Parathyroid adenoma (tissue), 2 donors: ENCODE results near the gene S100PBP.

Experiments
- H2AFZ ChIP-seq: fragments of 300-600 bp; sonication (generic); one replicate; pipeline ENCODE4 v1.7.0; 2017; ENCODE audit warnings: antibody characterized with exemption, mild to moderate bottlenecking
- H3K27ac ChIP-seq: fragments of 300-600 bp; sonication (generic); one replicate; pipeline ENCODE4 v1.7.0; 2017
- H3K27me3 ChIP-seq: fragments of 300-600 bp; sonication (generic); one replicate; pipeline ENCODE4 v1.7.0; 2017; ENCODE audit warnings: low read length; ENCODE audit not compliant: control insufficient read depth, insufficient read depth
- H3K36me3 ChIP-seq: fragments of 300-600 bp; sonication (generic); one replicate; pipeline ENCODE4 v1.7.0; 2017; ENCODE audit warnings: low read length; ENCODE audit not compliant: control insufficient read depth, insufficient read depth
- H3K4me1 ChIP-seq: fragments of 300-600 bp; sonication (generic); one replicate; pipeline ENCODE4 v1.7.0; 2017; ENCODE audit warnings: control low read depth
- H3K4me2 ChIP-seq: fragments of 300-600 bp; sonication (generic); one replicate; pipeline ENCODE4 v1.7.0; 2017; ENCODE audit warnings: low read length
- H3K4me3 ChIP-seq: fragments of 300-600 bp; sonication (generic); one replicate; pipeline ENCODE4 v1.7.0; 2017; ENCODE audit warnings: low read depth, low read length
- H3K79me2 ChIP-seq: fragments of 300-600 bp; sonication (generic); one replicate; pipeline ENCODE4 v1.7.0; 2017; ENCODE audit warnings: control low read depth
- H3K9ac ChIP-seq: fragments of 300-600 bp; sonication (generic); one replicate; pipeline ENCODE4 v1.7.0; 2017; ENCODE audit warnings: mild to moderate bottlenecking
- H3K9me3 ChIP-seq: fragments of 300-600 bp; sonication (generic); one replicate; pipeline ENCODE4 v1.7.0; 2017; ENCODE audit warnings: low read length; ENCODE audit not compliant: control insufficient read depth
- TF ChIP-seq, protein P1 (sequence below): fragments of 300-600 bp; sonication (generic); IDR thresholded peaks from one replicate; pipeline ENCODE4 v1.7.0; 2017; ENCODE audit warnings: antibody characterized with exemption, mild to moderate bottlenecking
- donor health status: primary hyperparathyroidism.

Gene S100PBP

DNA sequence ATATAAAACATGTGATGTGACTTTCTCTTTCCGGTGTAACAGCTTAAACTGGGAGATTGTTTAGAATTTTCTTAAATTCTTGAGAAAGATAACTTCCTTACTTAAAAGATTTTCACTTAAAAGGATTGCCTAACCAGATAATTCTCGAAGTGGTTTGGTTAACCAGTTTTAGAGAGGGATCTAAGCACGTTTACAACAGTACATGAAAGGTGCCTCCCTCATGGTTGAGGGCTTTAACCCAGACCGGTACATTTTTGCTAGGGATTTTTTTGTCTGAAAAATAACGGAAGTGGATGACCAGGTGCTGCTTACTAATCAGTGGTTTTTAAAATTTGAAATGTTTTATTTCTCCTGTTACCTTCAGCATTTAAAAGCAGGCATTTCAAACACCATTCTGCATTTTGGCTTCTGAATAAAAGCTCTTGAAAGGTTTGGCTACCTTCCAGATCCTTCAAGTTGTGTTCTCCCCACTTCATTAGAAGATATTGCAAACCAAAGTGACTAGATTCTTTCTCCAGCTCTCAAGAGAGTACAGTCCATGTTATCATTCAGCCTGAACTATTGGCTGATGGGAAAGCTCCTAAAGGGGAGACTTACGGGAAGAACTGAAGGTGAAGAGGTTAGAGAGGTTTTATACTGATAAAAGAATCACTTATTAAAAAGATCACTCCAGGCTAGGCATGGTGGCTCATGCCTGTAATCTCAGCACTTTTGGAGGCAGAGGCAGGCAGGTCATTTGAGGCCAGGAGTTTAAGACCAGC is 12.8 kb downstream of the S100PBP start:
- Histone ChIP-seq H3K27ac (no peak overlapping the region), H3K4me1 (no peaks in the 10 kb centered on the region), H3K4me2 (no peak overlapping the region), H3K9me3 (no peaks in the 10 kb centered on the region), H3K36me3 (no peaks in the 10 kb centered on the region), H3K9ac (no peak overlapping the region), H2AFZ (no peak overlapping the region), H3K4me3 (no peak overlapping the region), H3K79me2 (no peaks in the 10 kb centered on the region), H3K27me3 (no peaks in the 10 kb centered on the region)
- TF ChIP-seq, protein P1, sequence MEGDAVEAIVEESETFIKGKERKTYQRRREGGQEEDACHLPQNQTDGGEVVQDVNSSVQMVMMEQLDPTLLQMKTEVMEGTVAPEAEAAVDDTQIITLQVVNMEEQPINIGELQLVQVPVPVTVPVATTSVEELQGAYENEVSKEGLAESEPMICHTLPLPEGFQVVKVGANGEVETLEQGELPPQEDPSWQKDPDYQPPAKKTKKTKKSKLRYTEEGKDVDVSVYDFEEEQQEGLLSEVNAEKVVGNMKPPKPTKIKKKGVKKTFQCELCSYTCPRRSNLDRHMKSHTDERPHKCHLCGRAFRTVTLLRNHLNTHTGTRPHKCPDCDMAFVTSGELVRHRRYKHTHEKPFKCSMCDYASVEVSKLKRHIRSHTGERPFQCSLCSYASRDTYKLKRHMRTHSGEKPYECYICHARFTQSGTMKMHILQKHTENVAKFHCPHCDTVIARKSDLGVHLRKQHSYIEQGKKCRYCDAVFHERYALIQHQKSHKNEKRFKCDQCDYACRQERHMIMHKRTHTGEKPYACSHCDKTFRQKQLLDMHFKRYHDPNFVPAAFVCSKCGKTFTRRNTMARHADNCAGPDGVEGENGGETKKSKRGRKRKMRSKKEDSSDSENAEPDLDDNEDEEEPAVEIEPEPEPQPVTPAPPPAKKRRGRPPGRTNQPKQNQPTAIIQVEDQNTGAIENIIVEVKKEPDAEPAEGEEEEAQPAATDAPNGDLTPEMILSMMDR, result no peak

DNA sequence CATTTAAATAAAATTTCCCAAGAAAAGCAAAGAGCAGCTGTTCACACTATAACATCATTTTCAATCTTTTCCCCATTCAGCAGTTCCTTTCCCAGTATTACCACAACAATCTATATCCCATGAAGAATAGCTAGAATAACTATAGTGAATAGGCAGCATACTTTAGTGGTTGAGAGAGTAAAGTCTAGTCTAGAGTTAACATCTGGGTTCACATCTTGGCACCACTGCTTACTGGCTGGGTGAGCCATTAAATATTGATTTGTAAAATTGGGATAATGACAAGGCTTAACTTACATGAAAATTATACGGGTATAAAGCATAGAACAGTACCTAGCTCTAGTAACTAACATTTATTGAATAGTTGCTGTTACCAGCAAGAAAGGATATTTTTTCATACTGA is 14.4 kb downstream of the S100PBP start:
- Histone ChIP-seq H3K27me3 (no peaks in the 10 kb centered on the region), H3K4me2 (no peak overlapping the region)

DNA sequence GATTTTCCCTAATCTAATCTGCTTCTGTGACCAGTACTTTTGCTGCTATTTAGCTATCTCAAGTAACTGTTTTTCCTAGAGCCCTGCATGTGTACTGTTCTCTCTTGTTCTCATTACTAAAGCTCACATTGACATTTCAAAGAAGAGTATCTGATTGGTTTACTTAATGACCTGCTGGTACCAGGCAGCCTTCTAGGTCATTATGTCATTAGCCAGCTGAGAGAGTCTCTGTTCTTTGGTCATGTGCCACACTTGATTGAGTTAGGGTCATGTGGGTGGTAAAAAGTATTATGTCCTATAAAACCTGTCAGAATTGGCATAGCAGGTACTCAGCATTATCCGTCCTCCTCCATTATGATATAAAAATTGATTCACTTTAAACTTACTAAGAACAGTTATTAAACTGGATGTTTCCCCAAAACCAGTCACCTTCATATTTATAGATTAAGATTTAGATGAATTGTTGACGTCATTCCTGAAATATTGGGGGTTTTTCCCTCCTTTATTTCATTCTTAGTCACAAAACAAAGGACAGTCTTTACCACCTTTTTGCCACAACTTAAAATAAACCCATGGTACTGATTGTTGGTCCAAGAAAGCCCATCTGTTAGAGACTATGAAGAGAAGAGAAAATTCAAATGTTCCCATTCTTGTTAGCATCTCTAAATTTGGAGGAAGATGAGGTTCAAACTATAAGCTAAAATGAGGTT is 31.1 kb downstream of the S100PBP start:
- Histone ChIP-seq H3K4me2 (no peak overlapping the region), H3K9me3 (no peaks in the 10 kb centered on the region), H3K79me2 (no peaks in the 10 kb centered on the region), H3K9ac (no peak overlapping the region), H3K4me3 (no peak overlapping the region), H3K27me3 (no peaks in the 10 kb centered on the region), H3K4me1 (no peaks in the 10 kb centered on the region), H2AFZ (no peak overlapping the region), H3K27ac (no peak overlapping the region), H3K36me3 (no peaks in the 10 kb centered on the region)
- TF ChIP-seq, protein P1, result no peak

More for the DNA sequence above, 14.4 kb downstream of the S100PBP start:
- Histone ChIP-seq H3K9ac (no peak overlapping the region), H2AFZ (no peak overlapping the region), H3K4me1 (no peaks in the 10 kb centered on the region), H3K27ac (no peak overlapping the region), H3K9me3 (no peaks in the 10 kb centered on the region), H3K4me3 (no peak overlapping the region), H3K79me2 (no peaks in the 10 kb centered on the region), H3K36me3 (no peaks in the 10 kb centered on the region)
- TF ChIP-seq, protein P1, result no peak

DNA sequence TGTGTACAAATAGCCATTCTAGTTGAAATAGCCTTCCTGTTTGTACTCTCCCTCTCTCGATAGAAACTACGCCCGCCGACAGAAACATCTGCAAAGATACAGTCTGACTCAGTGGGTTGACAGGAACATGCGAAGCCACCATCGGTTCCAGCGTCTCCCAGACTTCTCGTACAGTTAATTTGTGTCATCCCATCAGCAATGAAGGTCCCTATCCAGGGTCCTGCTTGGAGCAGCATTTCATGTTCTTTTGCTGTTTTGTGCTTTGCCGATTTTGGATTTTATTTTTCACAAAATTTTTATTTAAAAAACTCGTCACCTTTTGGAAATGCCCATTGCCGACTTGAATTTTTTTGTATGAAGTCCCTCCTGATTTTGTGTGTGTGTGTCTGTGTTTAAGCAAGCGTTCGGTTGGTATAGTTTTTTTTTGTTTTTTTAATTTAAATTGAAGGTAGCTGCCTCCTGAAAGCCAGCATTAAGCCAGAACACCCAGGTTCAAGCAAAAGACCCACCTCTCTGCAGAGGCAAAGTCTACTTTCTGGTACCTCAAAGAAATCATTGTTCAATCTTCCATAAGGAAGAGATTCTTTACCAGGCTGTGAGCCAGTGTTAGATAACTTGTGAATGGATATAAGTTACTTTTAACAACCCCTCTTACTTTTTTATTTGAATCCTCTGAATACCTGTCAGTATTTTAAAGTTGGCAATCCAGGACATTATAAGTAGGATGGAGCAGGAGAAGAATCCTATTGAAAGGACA is 38.6 kb downstream of the S100PBP start:
- TF ChIP-seq, protein P1, result no peak
- no peak overlapping the region for H3K9ac ChIP-seq
- H2AFZ ChIP-seq, result no peak overlapping the region
- no peaks in the 10 kb centered on the region for H3K4me1 ChIP-seq
- no peak overlapping the region for H3K4me2 ChIP-seq
- no peak overlapping the region for H3K4me3 ChIP-seq
- H3K27me3 ChIP-seq, result no peaks in the 10 kb centered on the region
- H3K9me3 ChIP-seq, result no peaks in the 10 kb centered on the region
- no peaks in the 10 kb centered on the region for H3K36me3 ChIP-seq
- H3K27ac ChIP-seq, result no peak overlapping the region
- H3K79me2 ChIP-seq, result no peaks in the 10 kb centered on the region
